Coronary artery (tissue), 2 donors: ENCODE results near the gene NRARP.

Source experiments
- DNase-seq: peaks from one replicate; pipeline ENCODE4 v3.0.0-alpha.2; 2017; ENCODE audit warnings: low spot score
- H3K27ac ChIP-seq, 2 donors: fragments of 200-600 bp; sonication (generic); one replicate each; pipeline ENCODE4 v1.5.1; 2016 to 2019
- H3K4me3 ChIP-seq: fragments of 200-600 bp; sonication (generic); 2 replicates; pipeline ENCODE4 v1.5.1; 2016; ENCODE audit warnings: mild to moderate bottlenecking, moderate library complexity
- TF ChIP-seq, protein P1 (sequence below): fragments of 200-600 bp; sonication (generic); IDR thresholded peaks from one replicate; pipeline ENCODE4 v1.5.1; 2019; ENCODE audit warnings: antibody characterized with exemption

The NRARP gene

DNA sequence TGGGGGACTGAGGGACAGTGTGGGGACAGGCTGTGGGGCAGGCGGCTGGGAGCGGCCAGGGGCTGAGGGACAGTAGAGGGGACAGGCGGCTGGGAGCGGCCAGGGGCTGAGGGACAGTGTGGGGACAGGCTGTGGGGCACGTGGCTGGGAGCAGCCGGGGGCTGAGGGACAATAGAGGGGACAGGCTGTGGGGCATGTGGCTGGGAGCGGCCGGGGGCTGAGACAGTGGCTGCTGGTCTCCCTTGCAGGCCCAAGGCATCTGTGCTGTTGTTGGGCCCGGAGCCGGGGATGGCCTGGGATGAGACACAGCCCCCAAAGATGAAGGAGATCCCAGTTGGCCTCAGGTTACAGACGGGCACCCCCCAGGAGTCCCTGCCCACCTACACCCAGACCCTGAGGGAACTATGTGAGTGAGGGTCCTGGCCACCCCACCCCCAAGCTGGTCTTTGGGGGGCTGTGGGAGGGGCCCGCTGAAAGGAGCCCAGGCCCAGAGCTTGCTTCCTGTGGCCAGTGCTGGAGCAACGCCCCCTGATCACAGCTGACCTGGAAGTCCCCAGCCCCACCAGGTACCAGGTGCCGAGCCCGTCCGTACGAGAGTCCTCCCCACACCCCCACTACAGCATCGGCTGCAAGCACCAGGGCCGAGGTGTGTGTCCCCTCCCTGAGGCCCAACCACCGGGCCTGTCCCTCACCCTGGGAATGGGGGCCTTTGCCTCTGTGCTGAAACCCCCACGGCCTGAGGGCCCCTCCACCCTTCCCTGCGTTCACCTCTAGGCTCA is 50.4 kb downstream of the NRARP start:
- TF ChIP-seq, protein P1, sequence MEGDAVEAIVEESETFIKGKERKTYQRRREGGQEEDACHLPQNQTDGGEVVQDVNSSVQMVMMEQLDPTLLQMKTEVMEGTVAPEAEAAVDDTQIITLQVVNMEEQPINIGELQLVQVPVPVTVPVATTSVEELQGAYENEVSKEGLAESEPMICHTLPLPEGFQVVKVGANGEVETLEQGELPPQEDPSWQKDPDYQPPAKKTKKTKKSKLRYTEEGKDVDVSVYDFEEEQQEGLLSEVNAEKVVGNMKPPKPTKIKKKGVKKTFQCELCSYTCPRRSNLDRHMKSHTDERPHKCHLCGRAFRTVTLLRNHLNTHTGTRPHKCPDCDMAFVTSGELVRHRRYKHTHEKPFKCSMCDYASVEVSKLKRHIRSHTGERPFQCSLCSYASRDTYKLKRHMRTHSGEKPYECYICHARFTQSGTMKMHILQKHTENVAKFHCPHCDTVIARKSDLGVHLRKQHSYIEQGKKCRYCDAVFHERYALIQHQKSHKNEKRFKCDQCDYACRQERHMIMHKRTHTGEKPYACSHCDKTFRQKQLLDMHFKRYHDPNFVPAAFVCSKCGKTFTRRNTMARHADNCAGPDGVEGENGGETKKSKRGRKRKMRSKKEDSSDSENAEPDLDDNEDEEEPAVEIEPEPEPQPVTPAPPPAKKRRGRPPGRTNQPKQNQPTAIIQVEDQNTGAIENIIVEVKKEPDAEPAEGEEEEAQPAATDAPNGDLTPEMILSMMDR, result no peak
- no peak for DNase-seq

DNA sequence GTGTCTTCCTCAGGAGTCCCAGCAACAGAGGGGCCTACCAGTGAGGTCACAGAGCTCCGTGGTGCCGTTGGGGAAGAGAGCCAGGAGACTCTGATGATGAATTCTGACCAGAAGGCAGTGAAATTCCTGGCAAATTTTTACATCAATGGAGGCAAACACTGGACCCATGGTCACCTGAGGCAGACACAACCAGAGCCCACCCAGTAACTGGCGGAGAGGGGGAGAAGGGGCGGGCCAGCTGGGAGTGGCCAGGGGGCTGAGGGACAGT is 50.9 kb downstream of the NRARP start, which contains the start of gene STPG3:
Gene STPG3 (plus strand): TSS at position 93 of the 268 bp plus-strand sequence. CDS start 1 bp downstream, at position 94.
- Histone ChIP-seq H3K4me3 (no peak within 1 kb of the TSS), H3K27ac (no peak within 1 kb of the TSS)
- DNase-seq, result no peak
- TF ChIP-seq, protein P1, result no peak

More for the DNA sequence above, 50.4 kb downstream of the NRARP start:
- Histone ChIP-seq H3K4me3 (no peak overlapping the region), H3K27ac (no peak overlapping the region)

DNA sequence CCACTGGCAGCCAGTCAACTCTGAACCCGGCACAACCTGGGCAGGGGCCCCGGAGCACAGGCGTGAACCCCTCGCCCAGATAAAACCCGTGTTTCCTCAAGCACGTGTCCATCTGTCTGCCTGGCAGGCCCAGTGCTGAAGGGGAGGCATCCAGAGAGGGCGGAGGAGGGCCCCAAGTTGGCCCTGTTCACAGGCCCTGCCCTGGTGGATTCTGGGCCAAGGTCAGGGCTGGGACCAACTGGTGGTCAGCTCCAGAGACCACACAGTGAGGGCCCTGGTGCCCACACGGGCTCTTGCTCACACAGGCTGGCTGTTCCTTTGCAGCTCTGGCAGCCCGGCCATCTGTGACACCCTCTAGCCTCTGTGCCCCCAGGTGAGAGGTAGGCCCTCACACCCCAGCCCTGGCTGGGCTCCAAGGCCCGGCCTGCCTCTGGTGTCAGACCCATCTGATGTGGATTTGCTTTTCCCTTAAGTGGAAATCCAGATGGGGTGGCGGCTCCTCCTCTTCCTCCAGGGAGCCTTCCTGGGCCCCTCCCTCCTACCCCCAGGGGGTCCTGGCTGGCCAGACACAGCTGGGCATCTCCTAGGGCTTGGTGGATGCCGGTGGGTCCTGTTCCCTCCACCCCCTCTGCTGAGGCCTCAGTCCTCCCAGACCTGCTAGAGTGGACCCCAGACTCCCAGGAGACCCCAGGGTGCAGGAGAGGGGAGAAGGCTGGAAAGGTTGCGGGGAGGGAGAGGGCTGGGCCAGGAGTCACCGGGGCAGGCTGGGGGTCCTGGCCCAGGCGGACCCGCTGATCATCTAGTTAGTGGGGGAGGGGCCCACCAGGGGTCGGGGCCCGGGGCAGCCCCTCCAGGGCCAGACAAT is 51.5 kb downstream of the NRARP start:
- DNase-seq, result no peak
- TF ChIP-seq, protein P1, result no peak
- Histone ChIP-seq H3K4me3 (no peak overlapping the region), H3K27ac (no peak overlapping the region)
